ENCODE measurements around the gene TSSC4. TPM values are rescaled to one million over a fixed set of nuclear protein-coding genes. Genes with fewer than 3 reads are reported as not detected.
A peak's percentile ranks its signal among the peaks of the same experiment; 100 is the strongest.

Gene TSSC4
- total and polyA plus RNA-seq, 5 donors from 2014 or later, result 59.6 to 97.4 (median 69.8) TPM

GRCh38 chr11:2415171-2415570, 14.6 kb downstream of the TSSC4 start:
- Histone ChIP-seq H3K4me3 (ENCODE audit: low read depth, low read length) (no peak overlapping the region), H3K27me3 (ENCODE audit: control insufficient read depth, insufficient read depth, low read length) (no peaks in the 10 kb centered on the region), H3K4me1 (ENCODE audit: control insufficient read depth, insufficient read depth, low read length, poor library complexity, severe bottlenecking) (peaks cover 6% of the 10 kb centered on the region), H3K9me3 (ENCODE audit: control insufficient read depth in 2 of 2, low read length in 2 of 2) (no peaks in the 10 kb centered on the region), H3K36me3 (ENCODE audit: control insufficient read depth, insufficient read depth, low read length) (no peaks in the 10 kb centered on the region), H3K27ac (ENCODE audit: insufficient read depth, low read length, poor library complexity, severe bottlenecking) (no peak overlapping the region)
- no peak overlapping the region for H3K4me3 Mint-ChIP-seq
- peaks cover 5% of the 10 kb centered on the region for H3K27me3 Mint-ChIP-seq
- DNase-seq (no peak), ATAC-seq (ENCODE audit: low read depth in 2 of 2) (no peak)
- H3K4me1 Mint-ChIP-seq, result peaks cover 0 to 3% (median under 1%) of the 10 kb centered on the region in 4 donors
- no peaks in the 10 kb centered on the region for H3K36me3 Mint-ChIP-seq
- no peak overlapping the region for H3K27ac Mint-ChIP-seq
- no peaks in the 10 kb centered on the region for H3K9me3 Mint-ChIP-seq

GRCh38 chr11:2415601-2416380, 15.2 kb downstream of the TSSC4 start:
- Histone ChIP-seq H3K27ac (ENCODE audit: insufficient read depth, low read length, poor library complexity, severe bottlenecking) (no peak overlapping the region), H3K9me3 (ENCODE audit: control insufficient read depth in 2 of 2, low read length in 2 of 2) (no peaks in the 10 kb centered on the region), H3K36me3 (ENCODE audit: control insufficient read depth, insufficient read depth, low read length) (no peaks in the 10 kb centered on the region), H3K27me3 (ENCODE audit: control insufficient read depth, insufficient read depth, low read length) (no peaks in the 10 kb centered on the region), H3K4me3 (ENCODE audit: low read depth, low read length) (no peak overlapping the region), H3K4me1 (ENCODE audit: control insufficient read depth, insufficient read depth, low read length, poor library complexity, severe bottlenecking) (peaks cover 12% of the 10 kb centered on the region)
- H3K27ac Mint-ChIP-seq, result no peak overlapping the region
- no peak for ATAC-seq (ENCODE audit: low read depth in 2 of 2)
- no peak for DNase-seq
- peaks cover 5% of the 10 kb centered on the region for H3K27me3 Mint-ChIP-seq
- H3K4me1 Mint-ChIP-seq, result peaks cover 0 to 6% (median under 1%) of the 10 kb centered on the region in 4 donors
- H3K36me3 Mint-ChIP-seq, result no peaks in the 10 kb centered on the region
- no peak overlapping the region for H3K4me3 Mint-ChIP-seq
- H3K9me3 Mint-ChIP-seq, result no peaks in the 10 kb centered on the region

DNA sequence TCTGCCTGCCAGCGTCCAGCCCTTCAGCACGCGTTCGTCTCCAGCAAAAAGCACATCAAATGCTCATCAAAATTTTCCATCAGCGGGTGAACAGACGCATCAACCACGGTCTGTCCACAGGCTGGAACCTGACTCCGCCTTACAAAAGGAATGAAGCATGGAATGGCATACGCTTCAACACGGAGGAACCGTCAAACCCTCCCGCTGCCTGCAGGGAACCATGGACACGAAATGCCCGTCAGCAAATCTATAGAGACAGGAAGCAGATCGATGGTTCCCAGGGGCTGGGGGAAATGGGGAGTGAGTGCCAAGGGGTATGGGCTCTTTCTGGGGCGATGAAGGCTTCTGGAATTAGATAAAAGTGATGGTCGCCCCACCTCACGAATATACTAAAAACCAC, 16.2 kb downstream of the TSSC4 start:
- H3K4me1 ChIP-seq (ENCODE audit: control insufficient read depth, insufficient read depth, low read length, poor library complexity, severe bottlenecking), result peaks cover 13% of the 10 kb centered on the region
- no peak overlapping the region for H3K27ac Mint-ChIP-seq

DNA sequence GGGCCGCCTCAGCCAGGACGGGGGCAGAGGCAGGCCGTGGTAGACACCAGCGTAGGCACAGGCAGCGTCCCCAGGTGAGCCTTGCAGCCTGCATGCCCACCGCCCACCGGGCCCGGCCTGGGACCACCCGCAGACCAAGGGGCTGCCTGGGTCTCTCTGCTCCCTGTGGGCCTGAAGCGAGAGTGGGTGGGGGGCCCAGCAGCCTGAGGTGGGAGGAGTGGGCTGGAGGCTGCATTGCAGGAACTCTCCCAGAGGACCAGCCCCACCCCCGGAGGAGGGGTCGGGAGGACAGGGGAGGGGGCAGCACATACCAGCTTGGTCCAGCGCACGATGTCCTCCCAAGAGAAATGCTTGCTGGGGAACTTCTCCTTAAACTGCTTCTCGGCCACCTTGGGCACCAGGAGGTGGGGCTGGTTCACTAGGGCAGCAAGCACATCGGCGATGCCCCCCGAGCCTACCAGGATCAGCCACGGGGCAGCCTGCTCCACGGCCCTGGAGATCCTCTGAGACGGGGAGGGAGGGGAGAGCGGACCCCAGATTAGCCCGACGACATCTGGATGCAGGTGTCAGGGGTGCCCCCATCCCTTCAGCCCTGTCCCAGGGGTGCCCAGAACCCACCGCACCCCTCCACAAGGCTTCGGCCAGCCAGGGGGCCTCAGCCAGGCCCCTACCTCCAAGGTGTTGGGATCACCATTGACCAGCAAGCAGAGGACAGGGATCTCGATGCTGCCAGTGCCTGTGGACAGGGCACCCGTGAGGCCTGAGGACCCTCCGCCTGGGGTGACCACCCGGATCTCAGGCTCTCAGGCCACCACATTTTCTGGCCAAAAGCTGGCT, 17.5 kb downstream of the TSSC4 start:
- no peak for DNase-seq
- Mint-ChIP-seq H3K36me3 (no peaks in the 10 kb centered on the region), H3K27ac (no peak overlapping the region), H3K4me3 (no peak overlapping the region), H3K4me1 (peaks cover 0 to 6% (median under 1%) of the 10 kb centered on the region in 4 donors), H3K27me3 (peaks cover 5% of the 10 kb centered on the region), H3K9me3 (no peaks in the 10 kb centered on the region)
- H3K4me1 ChIP-seq (ENCODE audit: control insufficient read depth, insufficient read depth, low read length, poor library complexity, severe bottlenecking), result peaks cover 13% of the 10 kb centered on the region
- H3K9me3 ChIP-seq (ENCODE audit: control insufficient read depth in 2 of 2, low read length in 2 of 2), result no peaks in the 10 kb centered on the region
- H3K27me3 ChIP-seq (ENCODE audit: control insufficient read depth, insufficient read depth, low read length), result no peaks in the 10 kb centered on the region
- no peak overlapping the region for H3K27ac ChIP-seq (ENCODE audit: insufficient read depth, low read length, poor library complexity, severe bottlenecking)
- H3K36me3 ChIP-seq (ENCODE audit: control insufficient read depth, insufficient read depth, low read length), result no peaks in the 10 kb centered on the region
- no peak for ATAC-seq (ENCODE audit: low read depth in 2 of 2)
- H3K4me3 ChIP-seq (ENCODE audit: low read depth, low read length), result no peak overlapping the region

More for the DNA sequence above, 16.2 kb downstream of the TSSC4 start:
- no peaks in the 10 kb centered on the region for H3K9me3 Mint-ChIP-seq
- ATAC-seq (ENCODE audit: low read depth in 2 of 2) (no peak), DNase-seq (no peak)
- H3K9me3 ChIP-seq (ENCODE audit: control insufficient read depth in 2 of 2, low read length in 2 of 2), result no peaks in the 10 kb centered on the region
- no peak overlapping the region for H3K4me3 Mint-ChIP-seq
- peaks cover 5% of the 10 kb centered on the region for H3K27me3 Mint-ChIP-seq
- no peaks in the 10 kb centered on the region for H3K36me3 Mint-ChIP-seq
- H3K4me3 ChIP-seq (ENCODE audit: low read depth, low read length), result no peak overlapping the region
- H3K27ac ChIP-seq (ENCODE audit: insufficient read depth, low read length, poor library complexity, severe bottlenecking), result no peak overlapping the region
- H3K27me3 ChIP-seq (ENCODE audit: control insufficient read depth, insufficient read depth, low read length), result no peaks in the 10 kb centered on the region
- no peaks in the 10 kb centered on the region for H3K36me3 ChIP-seq (ENCODE audit: control insufficient read depth, insufficient read depth, low read length)
- peaks cover 0 to 6% (median under 1%) of the 10 kb centered on the region in 4 donors for H3K4me1 Mint-ChIP-seq

- peaks cover 5% of the 10 kb centered on the region for H3K27me3 Mint-ChIP-seq
- H3K36me3 Mint-ChIP-seq, result no peaks in the 10 kb centered on the region
- H3K4me1 Mint-ChIP-seq, result peaks cover 0 to 6% (median under 1%) of the 10 kb centered on the region in 4 donors
- no peaks in the 10 kb centered on the region for H3K9me3 Mint-ChIP-seq
- H3K9me3 ChIP-seq (ENCODE audit: control insufficient read depth in 2 of 2, low read length in 2 of 2), result no peaks in the 10 kb centered on the region
- H3K4me3 Mint-ChIP-seq, result no peak overlapping the region
- no peak overlapping the region for H3K27ac ChIP-seq (ENCODE audit: insufficient read depth, low read length, poor library complexity, severe bottlenecking)
- DNase-seq, result no peak
- H3K27ac Mint-ChIP-seq, result peak overlapping the region in 1 of 3 donors; percentile 91
- H3K27me3 ChIP-seq (ENCODE audit: control insufficient read depth, insufficient read depth, low read length), result no peaks in the 10 kb centered on the region
- no peak overlapping the region for H3K4me3 ChIP-seq (ENCODE audit: low read depth, low read length)
- H3K36me3 ChIP-seq (ENCODE audit: control insufficient read depth, insufficient read depth, low read length), result no peaks in the 10 kb centered on the region
- no peak for ATAC-seq (ENCODE audit: low read depth in 2 of 2)
- H3K4me1 ChIP-seq (ENCODE audit: control insufficient read depth, insufficient read depth, low read length, poor library complexity, severe bottlenecking), result peaks cover 13% of the 10 kb centered on the region
Observed at GRCh38 chr11:2418693-2419360, 18.3 kb downstream of the TSSC4 start.

GRCh38 chr11:2419638-2420501, 19.3 kb downstream of the TSSC4 start:
- Histone ChIP-seq H3K4me1 (ENCODE audit: control insufficient read depth, insufficient read depth, low read length, poor library complexity, severe bottlenecking) (peaks cover 13% of the 10 kb centered on the region), H3K27ac (ENCODE audit: insufficient read depth, low read length, poor library complexity, severe bottlenecking) (no peak overlapping the region), H3K27me3 (ENCODE audit: control insufficient read depth, insufficient read depth, low read length) (no peaks in the 10 kb centered on the region), H3K9me3 (ENCODE audit: control insufficient read depth in 2 of 2, low read length in 2 of 2) (no peaks in the 10 kb centered on the region), H3K4me3 (ENCODE audit: low read depth, low read length) (no peak overlapping the region), H3K36me3 (ENCODE audit: control insufficient read depth, insufficient read depth, low read length) (no peaks in the 10 kb centered on the region)
- no peak for ATAC-seq (ENCODE audit: low read depth in 2 of 2)
- no peak overlapping the region for H3K4me3 Mint-ChIP-seq
- H3K27ac Mint-ChIP-seq, result no peak overlapping the region
- H3K9me3 Mint-ChIP-seq, result no peaks in the 10 kb centered on the region
- H3K36me3 Mint-ChIP-seq, result no peaks in the 10 kb centered on the region
- H3K27me3 Mint-ChIP-seq, result peaks cover 5% of the 10 kb centered on the region
- peak; percentile 31 to 71 (median 50) for DNase-seq
- H3K4me1 Mint-ChIP-seq, result peaks cover 0 to 6% (median under 1%) of the 10 kb centered on the region in 4 donors

Data from CD4-positive, CD25-positive, alpha-beta regulatory T cell (primary cell).